NOMO-1 (cell line): ENCODE measurements around the gene MTR.

Experiments used
- DNase-seq, 2 experiments: peaks; one replicate each; lab custom pipeline; 2025; ENCODE audit not compliant: unreplicated experiment in 2 of 2; lab: John Stamatoyannopoulos, UW

The MTR gene

DNA sequence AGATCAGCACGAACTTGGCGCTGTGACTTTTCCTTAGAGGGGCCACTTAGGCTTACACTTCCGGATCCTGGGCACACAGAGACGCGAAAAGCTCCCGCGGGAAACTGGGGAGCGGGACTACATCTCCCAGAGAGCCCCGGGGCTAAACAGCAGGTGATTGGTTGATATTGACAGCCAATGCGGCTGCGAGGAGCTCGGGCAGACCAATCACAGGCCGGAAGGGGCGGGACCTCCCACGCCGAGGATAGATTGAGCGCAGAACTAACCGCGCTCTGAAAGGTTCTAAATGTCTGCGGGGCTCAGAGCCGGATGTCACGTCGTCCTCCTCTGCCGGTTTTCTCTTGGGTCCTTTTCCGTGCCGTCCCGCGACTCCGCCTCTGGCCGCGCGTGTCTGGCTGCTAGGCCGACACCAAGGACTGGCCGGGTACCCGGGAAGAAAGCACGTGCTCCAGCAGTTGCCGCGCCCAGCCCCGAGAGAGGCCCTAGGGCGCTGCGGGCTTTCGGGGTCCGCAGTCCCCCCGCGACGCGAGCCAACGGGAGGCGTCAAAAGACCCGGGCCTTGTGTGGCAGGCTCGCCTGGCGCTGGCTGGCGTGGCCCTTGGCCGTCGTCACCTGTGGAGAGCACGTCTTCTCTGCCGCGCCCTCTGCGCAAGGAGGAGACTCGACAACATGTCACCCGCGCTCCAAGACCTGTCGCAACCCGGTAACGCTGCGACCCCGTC is at the start of gene MTR:
Gene MTR, plus strand, starts transcription at position 258 of the 722 bp plus-strand sequence. Its CDS starts 412 bp downstream, at position 670.
- DNase-seq, result peak; percentile 96 to 97

DNA sequence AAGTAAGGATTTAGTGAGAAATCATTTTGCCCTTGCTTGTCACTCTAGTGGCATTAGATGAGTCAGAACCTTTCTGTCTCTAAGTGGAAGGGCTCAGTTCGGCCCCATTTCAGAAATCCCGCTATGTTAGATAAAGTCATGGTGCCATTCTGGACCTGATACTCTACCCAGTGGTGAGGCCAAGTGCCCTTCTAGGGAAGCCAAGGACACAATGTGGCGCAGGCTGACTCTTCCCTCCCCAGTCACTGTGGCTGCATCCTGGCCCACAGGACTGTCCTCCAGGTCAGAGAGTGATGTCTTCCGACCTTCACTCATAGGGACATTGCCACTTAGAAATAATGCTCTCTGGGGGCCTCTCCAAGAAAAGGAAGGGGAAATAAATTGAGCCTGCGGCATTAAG is 48.3 kb upstream of the MTR start:
- DNase-seq, result no peak

GRCh38 chr1:236747311-236747985 is 47.6 kb upstream of the MTR start:
- DNase-seq, result no peak

- DNase-seq, result no peak
Measured at GRCh38 chr1:236748268-236748870, 46.7 kb upstream of the MTR start.

GRCh38 chr1:236750928-236751327 is 44.2 kb upstream of the MTR start:
- peak in 1 of 2 experiments; percentile 1 for DNase-seq

DNA sequence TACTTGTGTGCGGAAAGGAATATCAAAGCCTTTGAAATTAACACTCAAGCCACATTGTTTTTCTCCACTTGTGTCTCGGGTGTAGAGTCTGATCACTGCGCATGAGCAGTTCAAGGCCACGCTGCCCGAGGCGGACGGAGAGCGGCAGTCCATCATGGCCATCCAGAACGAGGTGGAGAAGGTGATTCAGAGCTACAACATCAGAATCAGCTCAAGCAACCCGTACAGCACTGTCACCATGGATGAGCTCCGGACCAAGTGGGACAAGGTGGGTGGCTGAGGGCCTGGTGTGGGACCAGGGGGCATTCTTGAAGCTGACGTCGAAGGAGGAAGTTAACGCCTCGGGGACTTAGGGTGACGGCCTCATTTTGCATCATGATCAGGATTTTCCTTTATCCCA is 43.7 kb upstream of the MTR start:
- DNase-seq, result no peak

- no peak for DNase-seq
Measured at GRCh38 chr1:236751935-236752334, 43.2 kb upstream of the MTR start.

DNA sequence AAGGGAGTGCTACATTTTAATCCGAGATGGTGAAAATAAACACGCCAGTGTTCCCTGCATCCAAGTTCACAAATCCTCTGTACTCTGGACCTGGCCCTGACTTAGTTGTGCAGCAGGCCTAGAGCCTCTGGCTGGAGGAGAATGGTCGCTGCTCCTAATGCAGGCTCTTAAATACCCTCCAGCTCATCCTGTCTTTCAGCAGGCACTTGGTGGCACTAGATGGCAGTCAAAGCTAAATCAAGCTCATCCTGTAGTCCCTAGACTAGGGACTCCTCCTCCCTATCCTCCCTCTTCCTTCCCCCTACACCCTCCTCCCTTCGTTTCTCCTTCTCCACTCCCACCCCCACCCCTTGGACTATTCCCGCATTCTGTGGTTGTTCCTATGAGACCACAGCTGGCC is 41.6 kb upstream of the MTR start:
- no peak for DNase-seq

- no peak for DNase-seq
Measured at GRCh38 chr1:236753964-236754363, 41.1 kb upstream of the MTR start.

GRCh38 chr1:236754525-236755210 is 40.4 kb upstream of the MTR start:
- no peak for DNase-seq

- DNase-seq, result no peak
Measured at GRCh38 chr1:236757640-236758039, 37.5 kb upstream of the MTR start.

GRCh38 chr1:236759252-236759859 is 35.7 kb upstream of the MTR start:
- peak in 1 of 2 experiments; percentile 28 for DNase-seq

- no peak for DNase-seq
Measured at GRCh38 chr1:236760480-236760879, 34.6 kb upstream of the MTR start.

- DNase-seq, result no peak
Measured at GRCh38 chr1:236760986-236761385, 34.1 kb upstream of the MTR start.

DNA sequence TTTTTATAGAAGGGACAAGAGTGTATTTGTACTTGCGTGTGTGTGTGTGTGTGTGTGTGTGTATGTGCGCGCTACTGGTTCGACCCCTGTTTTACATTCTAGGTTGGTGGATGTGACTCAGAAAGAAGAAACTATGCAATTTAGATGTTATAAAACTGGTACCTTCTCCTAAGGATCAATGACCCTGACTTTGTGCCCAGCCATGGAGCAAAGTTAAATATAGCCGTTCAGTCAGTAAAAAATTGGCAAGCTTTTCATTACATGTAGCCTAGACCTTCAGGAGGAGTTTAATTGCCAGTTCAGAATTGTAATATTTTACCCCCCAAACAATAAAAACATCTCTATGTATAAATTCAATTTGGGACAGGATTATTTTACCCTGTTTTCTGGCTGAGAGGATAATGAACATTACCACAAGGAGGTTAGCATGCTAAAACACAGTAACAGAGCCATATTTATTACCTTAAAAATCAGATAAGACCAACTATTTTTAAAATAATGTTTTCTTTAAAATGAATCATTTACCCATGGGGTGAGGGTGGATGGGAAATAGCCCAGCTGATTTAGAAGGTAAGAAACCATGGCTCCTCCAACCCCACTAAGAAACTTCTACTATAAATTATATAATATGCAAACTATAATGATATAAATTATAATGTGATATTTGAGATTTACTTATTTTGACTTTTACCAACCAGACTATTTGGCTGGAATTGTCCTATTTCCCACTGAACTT is 33.5 kb upstream of the MTR start:
- no peak for DNase-seq

- DNase-seq, result no peak
Measured at GRCh38 chr1:236762410-236762809, 32.7 kb upstream of the MTR start.

DNA sequence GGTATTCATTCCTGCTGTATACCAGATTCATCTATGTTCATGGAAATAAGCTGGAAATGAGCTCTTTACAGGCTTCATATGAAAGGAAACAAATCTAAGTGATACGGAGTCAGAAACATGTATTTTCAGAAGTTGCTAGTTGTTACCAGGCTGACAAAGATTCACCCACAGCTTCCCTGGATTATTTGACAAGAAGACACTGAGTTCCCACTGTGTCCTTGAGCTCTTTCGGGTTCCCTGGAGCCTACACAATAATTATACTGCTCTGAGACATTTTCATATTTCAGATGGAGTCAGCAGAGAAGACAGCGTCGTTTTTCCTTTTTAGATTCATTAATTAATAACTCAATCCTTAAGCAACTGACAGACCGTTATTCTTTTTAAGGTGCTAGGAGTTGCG is 29.3 kb upstream of the MTR start:
- no peak for DNase-seq

DNA sequence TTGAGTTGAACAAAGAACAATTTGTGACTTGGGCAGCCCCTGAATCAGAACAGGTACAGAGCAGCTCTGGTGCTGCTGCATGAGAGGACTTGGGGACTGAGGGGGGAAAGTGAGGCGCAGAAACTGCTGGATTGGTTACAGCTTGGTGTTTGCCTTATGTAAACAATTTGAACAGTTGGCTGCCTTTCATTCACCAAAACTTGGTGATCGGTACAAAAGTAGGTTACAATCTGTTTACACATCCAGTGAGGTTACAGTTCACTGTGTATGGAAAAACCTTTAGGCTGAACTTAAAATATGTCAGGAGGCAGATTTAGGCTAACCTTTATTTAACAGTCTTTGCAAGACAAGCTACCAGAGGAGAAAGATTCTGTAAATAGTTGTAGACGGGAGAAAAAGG is 28.6 kb upstream of the MTR start:
- no peak for DNase-seq

DNA sequence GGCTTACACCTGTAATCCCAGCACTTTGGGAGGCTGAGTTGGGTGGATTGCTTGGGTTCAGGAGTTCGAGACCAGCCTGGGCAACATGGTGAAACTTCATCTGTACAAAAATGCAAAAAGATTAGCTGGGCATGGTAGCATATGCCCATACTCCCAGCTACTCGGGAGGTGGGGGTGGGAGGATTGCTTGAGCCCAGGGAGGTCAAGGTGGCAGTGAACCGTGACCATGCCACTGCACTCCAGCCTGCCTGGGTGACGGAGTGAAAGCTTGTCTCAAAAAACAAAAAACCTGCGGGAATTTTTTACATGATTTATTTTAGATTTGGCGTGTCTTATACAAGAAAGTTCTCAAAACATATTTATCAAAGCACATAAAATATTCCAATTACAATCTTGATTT is 27.8 kb upstream of the MTR start:
- no peak for DNase-seq

DNA sequence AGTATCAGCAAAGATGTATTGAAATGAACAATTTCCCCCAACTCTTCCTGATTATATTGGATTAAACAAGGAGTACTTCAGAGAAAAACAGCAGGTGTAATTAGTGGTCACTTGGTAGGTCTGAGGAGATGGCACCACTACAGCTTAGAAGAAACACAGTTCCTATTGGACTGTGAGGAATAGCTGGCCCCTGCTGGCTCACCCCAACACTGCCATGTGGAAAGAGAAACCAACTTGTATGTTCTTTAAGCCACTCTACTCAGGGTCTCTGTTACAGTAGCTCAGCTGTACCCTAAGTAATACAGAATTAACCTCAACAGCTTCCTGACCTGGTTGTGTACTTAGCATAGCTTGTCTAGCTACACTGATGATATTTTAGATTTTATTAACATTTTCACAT is 26.5 kb upstream of the MTR start:
- no peak for DNase-seq
